ENCODE data around the gene ATP2A1.
A peak's percentile ranks its signal among the peaks of the same experiment; 100 is the strongest.
"Not testable (repeated sequence)": the region's sequence is repeated elsewhere in the genome, so short reads cannot be mapped to it uniquely, and the experiment has no call there.

ATP2A1 gene

GRCh38 chr16:28859326-28859725 is 19.0 kb upstream of the ATP2A1 start:
- DNase-seq (ENCODE audit: low spot score) = no peak

DNA sequence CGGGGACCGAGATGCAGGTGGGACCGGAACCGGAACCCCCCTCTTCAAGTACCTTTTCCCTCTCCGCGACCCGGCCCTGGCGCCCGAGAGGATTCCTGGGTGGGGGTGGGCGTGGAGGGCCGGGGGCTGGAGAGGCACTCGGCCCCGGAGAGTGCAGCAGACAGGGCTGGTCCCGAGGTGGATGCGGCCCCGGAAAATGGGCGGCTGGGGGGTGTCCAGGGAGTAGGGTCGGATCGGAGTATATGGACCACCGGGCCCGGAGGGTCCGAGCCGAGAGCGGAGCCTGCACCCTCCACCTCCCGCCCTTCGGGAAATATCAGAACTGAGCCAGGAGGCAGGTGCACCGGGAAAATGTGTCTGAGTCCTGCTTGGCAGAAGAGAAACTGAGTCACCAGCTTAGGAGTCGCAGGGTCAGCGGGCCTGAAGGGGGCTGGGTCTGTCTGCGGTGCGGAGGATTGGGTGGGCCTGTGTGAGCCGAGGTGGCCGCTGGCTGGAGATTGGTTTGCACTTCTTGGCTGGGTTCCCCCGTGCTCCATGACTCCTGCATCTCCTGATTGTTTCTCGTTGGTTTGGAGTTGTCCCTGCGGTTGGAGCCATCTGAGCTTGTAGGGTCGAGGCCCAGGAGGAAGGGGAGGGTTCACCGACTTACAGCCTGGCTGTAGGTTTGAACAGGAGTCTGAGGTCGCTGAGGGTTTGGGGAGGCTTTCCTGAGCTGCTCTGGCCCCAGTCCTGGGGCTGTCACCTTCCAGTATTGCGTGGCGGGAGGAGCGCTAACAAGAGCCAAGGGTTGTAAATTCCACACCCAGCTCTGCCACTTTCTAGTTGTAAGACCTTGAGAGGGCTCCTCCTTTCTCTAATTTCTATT is 14.1 kb upstream of the ATP2A1 start:
- no peak for DNase-seq (ENCODE audit: low spot score)

DNA sequence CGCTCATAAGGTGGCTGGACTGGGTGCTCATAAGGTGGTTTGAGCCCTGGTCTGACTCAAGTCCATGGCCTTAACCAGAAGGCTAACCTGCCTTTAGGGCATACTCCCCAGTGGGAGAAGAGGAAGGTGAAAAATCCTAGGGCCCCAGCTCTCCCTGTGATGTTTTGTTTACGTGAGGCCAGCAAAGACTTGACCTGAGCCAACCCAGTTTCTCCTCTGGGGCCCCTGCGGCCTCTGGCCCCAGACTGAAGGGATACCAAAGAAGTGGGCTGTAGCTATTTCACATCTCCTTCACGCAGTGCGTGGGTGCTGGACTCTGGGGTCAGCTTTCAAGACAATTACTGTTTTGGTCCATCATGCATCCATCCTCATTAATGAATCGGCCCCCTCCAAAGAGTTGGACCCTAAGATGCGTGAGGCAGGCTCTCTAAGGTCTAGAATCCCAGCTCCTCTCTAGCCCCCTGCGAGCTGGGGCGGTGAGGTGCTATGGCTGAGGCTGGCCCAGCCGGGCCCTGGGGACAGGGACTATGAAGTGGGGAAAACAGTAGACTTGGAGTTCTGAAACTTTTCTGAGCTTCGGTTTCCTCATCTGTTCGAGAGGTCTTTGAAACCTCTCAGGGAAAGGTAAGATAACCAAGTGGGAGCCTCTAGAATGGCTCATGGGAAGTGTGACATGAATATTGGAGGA is 13.1 kb upstream of the ATP2A1 start:
- DNase-seq (ENCODE audit: low spot score) = no peak

DNA sequence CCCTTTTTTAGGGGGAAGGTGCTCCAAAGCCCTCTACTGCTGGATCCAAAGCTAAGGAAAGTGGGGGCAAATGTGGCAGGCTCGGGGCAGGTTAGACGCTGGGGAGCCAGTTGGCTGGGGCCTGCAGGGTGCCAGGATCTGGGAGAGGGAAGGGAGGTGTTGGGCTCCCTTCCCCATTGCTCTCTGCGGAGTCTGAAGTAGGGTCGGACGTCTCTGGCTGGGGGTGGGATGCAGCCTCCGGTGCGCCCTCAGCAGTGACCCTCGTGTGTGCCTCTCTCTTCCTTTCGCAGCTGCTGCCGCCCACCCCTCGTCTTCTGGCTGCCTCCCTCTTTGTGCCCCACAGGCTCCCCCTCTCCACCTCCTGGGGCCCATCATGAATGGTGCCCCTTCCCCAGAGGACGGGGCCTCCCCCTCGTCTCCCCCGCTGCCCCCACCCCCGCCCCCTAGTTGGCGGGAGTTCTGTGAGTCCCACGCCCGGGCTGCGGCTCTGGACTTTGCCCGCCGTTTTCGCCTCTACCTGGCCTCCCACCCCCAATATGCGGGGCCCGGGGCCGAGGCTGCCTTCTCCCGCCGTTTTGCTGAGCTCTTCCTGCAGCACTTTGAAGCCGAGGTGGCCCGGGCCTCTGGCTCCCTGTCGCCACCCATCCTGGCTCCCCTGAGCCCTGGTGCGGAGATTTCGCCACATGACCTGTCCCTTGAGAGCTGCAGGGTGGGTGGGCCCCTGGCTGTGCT is 12.4 kb upstream of the ATP2A1 start:
- DNase-seq (ENCODE audit: low spot score) = no peak

- no peak for DNase-seq (ENCODE audit: low spot score)
These were observed 11.9 kb upstream of the ATP2A1 start for GRCh38 chr16:28866454-28866804.

- no peak for DNase-seq (ENCODE audit: low spot score)
These were observed 11.0 kb upstream of the ATP2A1 start for GRCh38 chr16:28867241-28867640.

DNA sequence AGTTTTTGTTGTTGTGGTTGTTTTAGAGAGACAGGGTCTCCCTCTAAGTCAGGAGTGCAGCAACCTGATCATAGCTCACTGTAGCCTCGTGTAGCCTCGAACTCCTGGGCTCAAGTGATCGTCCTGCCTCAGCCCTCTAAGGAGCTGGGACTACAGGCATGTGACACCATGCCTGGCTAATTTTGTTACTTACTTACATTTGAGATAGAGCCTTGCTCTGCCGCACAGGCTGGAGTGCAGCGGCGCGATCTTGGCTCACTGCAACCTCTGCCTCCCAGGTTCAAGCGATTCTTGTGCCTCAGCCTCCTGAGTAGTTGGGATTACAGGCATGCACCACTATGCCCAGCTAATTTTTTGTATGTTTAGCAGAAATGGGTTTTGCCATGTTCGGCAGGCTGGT is 10.6 kb upstream of the ATP2A1 start:
- DNase-seq (ENCODE audit: low spot score) = not testable (repeated sequence)

DNA sequence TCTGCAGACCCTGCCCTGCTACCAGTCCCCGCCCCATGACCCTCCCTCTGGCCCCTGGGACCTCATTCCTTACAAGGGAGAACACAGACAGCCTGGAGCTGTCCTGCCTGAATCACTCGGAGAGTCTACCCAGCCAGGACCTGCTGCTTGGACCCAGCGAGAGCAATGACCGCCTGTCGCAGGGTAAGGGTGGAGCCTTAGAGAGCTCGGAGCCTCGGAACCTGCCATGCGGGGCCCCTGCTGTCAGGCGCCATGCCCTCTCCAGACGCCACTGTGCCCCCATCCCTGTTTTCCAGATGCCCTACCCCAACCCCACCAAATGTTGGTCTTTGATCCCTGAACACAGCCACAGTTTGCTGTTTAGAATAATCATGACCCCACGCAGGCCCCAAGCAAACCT is 9.1 kb upstream of the ATP2A1 start:
- DNase-seq (ENCODE audit: low spot score) = no peak

DNA sequence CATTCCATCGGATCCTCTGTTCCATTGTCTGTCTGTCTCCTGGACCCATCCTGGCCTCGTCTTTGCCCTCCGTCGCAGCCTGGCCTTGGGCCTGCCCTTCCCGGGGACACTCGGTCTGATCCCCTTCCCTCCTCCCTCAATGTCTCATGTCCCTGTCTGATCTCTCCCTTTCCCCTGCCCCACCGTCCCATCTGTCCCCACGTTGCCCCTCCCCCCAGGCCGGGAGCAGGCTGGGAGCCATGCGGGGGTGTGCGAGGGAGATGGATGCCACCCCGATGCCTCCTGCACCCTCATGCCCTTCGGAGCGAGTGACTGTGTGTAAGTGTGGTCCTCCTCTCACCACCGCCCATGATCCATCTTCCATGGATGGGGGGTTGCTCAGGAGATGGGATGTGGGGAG is 5.3 kb upstream of the ATP2A1 start:
- no peak for DNase-seq (ENCODE audit: low spot score)

- peak; percentile 57 for DNase-seq (ENCODE audit: low spot score)
These were observed 4.6 kb upstream of the ATP2A1 start for GRCh38 chr16:28873543-28874201.

DNA sequence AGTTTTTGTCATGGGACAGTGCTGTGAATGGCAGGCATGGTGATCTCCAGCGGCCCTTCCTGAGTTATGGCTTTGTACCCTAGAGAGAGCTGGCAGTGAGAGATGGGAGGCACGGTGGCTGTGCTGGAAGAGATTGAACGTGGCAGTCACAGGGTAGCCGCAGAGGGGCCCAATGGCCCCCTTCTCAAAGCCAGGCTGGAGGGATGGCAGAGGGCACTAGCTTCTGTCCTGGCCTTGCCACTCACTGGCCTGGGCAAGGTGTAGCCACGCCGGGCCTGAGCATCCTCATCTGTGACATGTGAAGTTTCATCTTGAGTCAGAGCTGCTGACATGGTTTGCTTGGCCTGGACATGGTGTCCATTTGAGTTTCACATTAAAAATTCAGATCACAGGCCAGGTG is 3.9 kb upstream of the ATP2A1 start:
- no peak for DNase-seq (ENCODE audit: low spot score)

DNA sequence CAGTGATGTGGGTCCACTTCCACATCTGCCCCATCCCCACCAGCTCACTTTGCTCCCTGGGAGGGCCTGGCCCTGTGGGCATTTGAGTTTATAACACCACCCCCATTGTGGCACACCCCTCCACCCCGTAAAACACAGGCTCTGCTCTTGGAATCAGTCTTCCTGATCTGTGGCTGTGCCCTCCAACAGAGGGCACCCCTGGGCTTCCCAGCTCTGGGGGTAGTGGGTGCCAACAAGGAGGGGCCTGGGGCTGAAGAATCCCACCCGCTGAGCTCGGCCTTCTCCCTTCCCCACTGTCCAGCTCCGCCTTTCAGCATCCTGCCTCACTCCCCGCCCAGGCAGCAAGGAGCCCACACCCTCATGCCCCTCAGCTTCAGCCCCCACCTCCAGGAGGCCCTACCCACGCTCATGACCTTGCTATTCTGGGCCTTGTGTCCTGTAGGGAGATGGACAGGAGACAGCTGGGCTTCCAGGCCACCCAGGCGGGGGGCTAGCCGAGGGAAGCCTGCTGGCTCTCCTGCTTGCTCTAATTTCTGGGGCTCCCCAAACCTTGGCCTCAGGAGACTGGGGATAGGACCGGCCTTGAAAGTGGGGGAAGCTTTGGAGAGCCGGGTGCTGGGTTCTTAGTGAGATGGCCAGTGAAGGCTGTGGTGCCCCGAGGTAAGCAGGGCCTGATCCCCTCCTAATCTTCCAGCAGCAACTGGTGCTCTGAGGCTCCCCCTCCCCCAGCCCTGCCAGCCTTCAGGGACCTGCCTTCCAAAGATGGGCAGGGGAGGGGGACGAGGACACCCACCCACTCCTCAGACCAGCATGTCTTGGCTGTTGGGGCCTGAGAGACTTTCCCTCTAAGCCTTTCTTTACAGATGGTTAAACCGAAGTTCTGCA is 2.9 kb upstream of the ATP2A1 start:
- DNase-seq (ENCODE audit: low spot score) = no peak

DNA sequence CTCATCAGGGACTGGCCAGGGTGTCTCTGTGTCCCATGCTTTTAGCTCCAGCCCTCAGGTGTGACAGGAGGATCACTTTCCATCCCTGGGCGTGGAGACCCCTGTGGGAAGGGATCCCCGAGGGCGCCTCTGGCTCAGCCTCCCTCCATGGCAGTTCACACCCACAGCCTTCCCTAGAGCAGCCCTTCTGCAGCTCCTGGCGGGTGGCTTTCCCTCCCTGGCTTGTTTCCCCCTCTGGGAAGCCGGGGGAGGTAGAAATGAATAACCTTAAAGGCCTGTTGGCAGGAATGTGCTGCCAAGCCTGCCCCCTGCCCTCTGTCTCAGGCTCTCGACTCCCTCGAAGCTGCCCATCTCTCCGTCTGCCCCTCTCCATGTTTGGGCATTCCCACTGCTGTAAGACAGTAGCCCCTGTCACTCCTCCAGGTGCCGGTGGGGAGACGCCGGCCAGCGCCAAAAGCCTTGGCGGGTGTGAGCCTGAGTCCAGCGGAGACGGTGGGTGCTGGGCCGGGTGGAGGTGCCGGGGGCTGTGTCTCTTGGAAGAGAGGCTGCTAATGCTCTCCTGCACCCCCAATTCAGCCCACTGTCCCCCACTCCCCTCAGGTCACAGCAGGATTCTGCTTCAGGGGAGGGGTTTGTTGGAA is 2.1 kb upstream of the ATP2A1 start:
- no peak for DNase-seq (ENCODE audit: low spot score)

DNA sequence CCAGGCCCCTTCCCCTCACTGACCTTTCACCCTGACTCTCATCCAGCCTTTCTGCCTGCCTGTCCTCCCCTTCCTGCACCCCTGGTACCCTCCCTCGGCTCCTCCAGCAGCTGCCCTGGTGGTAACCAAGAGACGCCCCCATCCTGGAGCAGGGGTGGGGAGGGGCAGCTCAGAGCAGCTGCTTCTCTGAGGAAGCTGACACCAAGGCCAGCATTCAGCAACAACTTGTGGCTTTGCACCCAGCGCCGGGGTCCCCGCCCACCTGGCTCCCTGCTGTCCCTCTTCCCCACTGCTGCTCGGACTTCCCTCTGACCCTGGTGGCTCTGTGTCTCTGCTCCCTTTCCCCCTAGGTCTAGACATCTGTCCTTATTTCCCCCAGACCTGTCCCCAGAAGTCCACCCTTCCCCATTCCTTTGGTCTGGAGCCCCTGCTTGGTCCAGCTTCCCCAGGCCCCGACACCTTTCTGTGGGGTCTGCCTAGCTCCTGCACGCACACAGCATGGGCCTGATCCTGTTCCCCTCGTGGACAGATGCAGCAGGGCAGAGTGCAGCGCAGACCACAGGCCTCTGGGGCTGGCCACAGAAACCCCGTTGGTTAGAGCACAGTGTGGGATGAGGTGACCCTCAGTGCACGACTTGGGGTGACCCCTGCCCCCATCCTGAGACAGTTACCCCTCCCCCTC is 1.2 kb upstream of the ATP2A1 start:
- no peak for DNase-seq (ENCODE audit: low spot score)

- DNase-seq (ENCODE audit: low spot score) = no peak
These were observed 660 bp upstream of the ATP2A1 start for GRCh38 chr16:28877655-28878000.

- DNase-seq (ENCODE audit: low spot score) = no peak
These were observed 1.1 kb downstream of the ATP2A1 start for GRCh38 chr16:28879261-28879840.

DNA sequence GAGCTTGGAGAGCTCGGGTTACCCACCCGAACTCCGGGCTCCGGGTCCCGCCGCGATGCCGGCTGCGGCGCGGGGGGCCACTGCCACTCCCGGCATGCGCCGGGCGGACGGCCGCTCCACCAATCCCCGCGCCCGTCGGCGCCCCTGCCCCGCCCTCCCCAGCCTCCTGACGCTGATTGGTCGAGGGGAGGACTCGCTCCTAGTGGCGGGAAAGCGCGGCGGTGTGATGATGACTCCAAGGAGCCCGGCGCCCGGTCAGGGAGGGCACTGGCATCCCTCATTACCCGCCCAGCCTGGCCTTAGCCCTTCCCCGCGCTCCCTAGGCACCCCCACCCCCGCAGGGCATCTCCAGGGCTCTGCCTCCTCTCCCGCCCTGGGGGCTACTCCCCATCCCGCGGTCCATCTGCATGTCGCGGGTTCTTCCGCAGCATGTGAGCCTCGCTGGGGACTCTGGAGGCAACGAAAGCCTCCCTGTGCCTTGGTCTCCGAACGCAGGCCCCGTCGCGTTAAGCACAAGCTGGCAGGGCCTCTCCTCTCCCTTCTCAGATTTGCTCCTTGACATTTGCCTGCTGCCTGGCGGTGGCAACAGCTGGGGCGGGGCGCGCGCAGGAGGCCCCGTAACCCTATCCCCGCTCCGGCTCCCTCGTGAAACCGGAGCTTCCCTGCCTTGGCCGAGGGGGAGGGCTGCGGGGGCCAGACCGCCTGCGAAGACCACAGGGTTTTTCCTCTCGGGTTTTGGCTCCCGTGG is 1.7 kb downstream of the ATP2A1 start:
- peak; percentile 89 for DNase-seq (ENCODE audit: low spot score)

GRCh38 chr16:28880589-28880915 is 2.3 kb downstream of the ATP2A1 start:
- DNase-seq (ENCODE audit: low spot score) = no peak

- no peak for DNase-seq (ENCODE audit: low spot score)
These were observed 2.7 kb downstream of the ATP2A1 start for GRCh38 chr16:28880955-28881354.

All from CD4-positive, alpha-beta T cell treated with Interleukin-15 for 4 hours (primary cell).